HK-2 (cell line): Measurements from ENCODE around the gene ATF6.
"Not testable (repeated sequence)": the region's sequence is repeated elsewhere in the genome, so short reads cannot be mapped to it uniquely, and the experiment has no call there.

ENCODE experiments used
- DNase-seq: peaks from one replicate; pipeline ENCODE4 v3.0.0-alpha.2; 2018; ENCODE audit not compliant: unreplicated experiment

ATF6 gene

DNA sequence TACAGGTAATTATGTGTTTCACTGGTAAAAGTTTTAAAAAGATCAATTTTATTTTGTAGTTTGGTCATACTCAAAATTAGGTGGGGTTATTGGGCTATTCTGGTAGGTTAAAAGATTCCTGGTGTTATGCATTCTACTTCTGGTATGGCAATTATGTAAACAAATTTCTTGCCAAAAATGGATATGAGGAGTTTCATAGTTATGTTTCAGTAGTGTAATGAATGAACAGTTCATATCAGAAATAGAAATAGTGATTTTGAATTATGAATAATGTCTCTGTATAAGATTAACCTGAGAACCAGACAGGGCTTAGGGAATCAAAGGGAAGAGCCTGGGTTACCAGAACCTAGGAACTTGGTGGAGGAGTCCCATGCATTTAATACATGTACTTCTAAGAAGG lies 15.9 kb downstream of the ATF6 start:
- DNase-seq, result no peak

DNA sequence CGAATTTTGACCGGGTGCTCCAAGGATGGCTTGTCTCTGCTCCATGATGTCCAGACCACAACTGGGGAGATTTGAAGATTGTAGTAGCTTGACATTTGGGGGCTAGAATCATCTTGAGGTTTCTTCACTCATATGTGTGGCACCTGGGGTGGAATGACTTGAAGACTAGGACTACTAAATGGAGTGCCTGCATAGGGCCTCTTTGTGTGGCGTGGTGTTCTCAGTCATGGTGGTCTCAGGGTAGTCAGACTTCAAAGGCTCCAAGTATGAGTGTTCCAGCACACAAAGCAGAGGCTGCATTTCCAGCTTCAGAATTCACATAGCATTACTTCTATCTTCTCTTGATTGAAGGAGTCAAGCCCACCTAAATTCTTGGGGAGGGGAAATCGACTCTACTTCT lies 16.8 kb downstream of the ATF6 start:
- DNase-seq, result no peak

GRCh38 chr1:161784968-161785367 lies 18.8 kb downstream of the ATF6 start:
- DNase-seq, result no peak

DNA sequence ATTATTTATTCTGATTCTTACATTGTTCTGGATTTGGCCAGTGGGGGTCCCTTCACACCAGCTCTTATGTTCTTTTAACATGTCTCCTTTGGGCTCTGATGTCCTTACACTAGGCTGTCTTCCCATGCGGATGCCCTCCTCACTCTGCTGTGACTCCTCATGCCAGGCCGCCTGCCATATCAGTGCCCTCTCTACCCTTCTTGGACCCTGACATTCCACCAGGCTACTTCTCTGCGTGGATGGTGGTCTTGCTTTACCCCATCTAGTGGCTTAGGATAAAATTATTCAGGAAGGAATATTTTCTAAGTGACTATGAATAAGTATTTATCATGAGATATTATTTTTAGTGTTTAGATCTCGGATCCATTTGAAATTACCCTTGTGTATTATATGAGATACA lies 21.2 kb downstream of the ATF6 start:
- no peak for DNase-seq

DNA sequence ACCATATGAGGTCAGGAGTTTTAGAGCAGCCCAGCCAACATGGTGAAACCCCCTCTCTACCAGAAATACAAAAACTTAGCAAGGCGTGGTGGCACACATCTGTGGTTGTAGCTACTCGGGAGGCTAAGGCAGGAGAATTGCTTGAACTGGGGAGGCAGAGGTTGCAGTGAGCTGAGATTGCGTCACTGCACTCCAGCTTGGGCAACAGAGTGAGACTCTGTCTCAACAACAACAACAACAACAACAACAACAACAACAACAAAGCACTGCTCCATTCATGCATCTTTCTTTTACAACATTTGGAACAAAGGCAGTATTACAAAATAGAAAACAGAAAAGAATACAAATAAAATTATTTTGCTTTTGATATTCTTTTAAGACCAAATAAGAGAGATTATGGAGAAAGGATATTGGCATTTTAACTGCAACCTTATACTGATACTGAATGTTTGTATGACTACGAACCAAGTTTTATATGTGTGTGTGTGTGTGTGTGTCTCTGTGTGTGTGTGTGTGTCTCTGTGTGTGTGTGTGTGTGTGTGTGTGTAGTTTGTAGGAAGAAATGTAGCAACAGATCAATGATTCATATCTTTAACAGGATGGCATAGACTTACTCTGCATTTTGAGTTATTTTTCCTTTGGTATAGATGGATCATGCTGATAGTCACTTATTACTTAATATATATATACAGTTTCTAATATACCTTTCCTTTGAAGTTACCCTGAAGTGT lies 24.6 kb downstream of the ATF6 start:
- no peak for DNase-seq

GRCh38 chr1:161791904-161792655 lies 26.0 kb downstream of the ATF6 start:
- no peak for DNase-seq

- no peak for DNase-seq
These were observed 26.6 kb downstream of the ATF6 start for GRCh38 chr1:161792740-161793139.

GRCh38 chr1:161799792-161800191 lies 33.7 kb downstream of the ATF6 start:
- DNase-seq, result no peak

GRCh38 chr1:161801955-161802354 lies 35.8 kb downstream of the ATF6 start:
- DNase-seq, result no peak

- DNase-seq, result no peak
These were observed 37.1 kb downstream of the ATF6 start for GRCh38 chr1:161803181-161803580.

GRCh38 chr1:161805399-161806197 lies 39.5 kb downstream of the ATF6 start:
- no peak for DNase-seq

DNA sequence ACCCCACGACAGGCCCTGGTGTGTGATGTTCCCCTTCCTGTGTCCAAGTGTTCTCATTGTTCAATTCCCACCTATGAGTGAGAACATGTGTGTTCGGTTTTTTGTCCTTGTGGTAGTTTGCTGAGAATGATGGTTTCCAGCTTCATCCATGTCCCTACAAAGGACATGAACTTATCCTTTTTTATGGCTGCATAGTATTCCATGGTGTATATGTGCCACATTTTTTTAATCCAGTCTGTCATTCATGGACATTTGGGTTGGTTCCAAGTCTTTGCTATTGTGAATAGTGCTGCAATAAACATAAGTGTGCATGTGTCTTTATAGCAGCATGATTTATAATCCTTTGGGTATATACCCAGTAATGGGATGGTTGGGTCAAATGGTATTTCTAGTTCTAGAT lies 43.1 kb downstream of the ATF6 start:
- DNase-seq, result not testable (repeated sequence)

DNA sequence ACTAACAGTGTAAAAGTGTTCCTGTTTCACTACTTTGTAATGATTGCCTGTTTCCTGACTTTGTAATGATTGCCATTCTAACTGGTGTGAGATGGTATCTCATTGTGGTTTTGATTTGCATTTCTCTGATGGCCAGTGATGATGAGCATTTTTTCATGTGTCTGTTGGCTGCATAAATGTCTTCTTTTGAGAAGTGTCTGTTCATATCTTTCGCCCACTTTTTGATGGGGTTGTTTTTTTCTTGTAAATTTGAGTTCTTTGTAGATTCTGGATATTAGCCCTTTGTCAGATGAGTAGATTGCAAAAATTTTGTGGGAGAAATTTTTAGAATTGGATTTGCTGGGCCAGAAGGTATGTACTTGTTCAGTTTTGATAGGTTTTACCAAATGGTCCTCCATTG lies 43.5 kb downstream of the ATF6 start:
- not testable (repeated sequence) for DNase-seq

GRCh38 chr1:161810780-161811179 lies 44.7 kb downstream of the ATF6 start:
- no peak for DNase-seq

- DNase-seq, result no peak
These were observed 50.1 kb downstream of the ATF6 start for GRCh38 chr1:161816201-161816600.

- no peak for DNase-seq
These were observed 51.1 kb downstream of the ATF6 start for GRCh38 chr1:161817176-161817730.

- no peak for DNase-seq
These were observed 54.8 kb downstream of the ATF6 start for GRCh38 chr1:161820914-161821313.

GRCh38 chr1:161824618-161825017 lies 58.5 kb downstream of the ATF6 start:
- no peak for DNase-seq

DNA sequence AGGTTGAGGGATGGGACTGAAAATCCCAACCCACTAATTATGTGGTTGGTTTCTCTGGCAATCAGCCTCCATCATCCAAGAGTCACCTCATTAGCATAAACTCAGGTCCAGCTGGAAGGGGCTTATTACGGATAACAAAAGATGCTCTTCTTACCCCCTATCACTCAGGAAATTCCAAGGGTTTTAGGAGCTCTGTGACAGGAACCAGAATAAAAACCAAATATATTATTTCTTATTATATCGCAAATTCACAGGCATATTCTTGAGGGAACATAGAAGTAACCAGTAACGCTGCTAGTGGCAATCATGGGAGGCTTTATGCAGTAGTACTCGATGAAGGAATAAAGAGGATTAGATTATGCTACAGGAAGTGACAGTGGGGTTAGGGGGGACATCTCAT lies 59.7 kb downstream of the ATF6 start:
- no peak for DNase-seq

GRCh38 chr1:161826478-161826877 lies 60.4 kb downstream of the ATF6 start:
- DNase-seq, result no peak

DNA sequence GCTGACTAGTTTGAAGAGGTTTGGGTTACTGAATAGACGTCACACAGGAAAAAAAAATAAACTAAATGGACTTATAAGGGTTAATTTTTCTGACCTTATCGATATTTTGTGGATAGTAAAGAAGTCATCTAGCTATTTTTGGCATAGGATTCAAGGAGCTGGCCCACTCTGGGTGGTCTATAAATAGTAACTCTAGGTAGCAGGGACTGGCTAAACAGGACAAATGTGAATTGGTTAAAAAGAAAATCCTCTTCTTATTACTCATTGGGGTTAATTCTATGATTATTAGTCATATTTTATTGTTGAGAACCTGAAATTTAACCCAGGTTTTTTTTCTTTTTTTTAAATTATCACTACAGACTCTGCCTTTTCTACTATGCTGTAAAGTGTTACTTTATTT lies 61.7 kb downstream of the ATF6 start:
- DNase-seq, result no peak

GRCh38 chr1:161832299-161832907 lies 66.3 kb downstream of the ATF6 start:
- not testable (repeated sequence) for DNase-seq
